Stimulated activated CD8-positive, alpha-beta memory T cell treated with anti-CD3 and anti-CD28 coated beads, Interleukin-12 subunit alpha, Interleukin-12 subunit beta, amount 100 ng/mL, for 4 hours (primary cell): Measurements from ENCODE around the gene HK1.
"Not testable (repeated sequence)": the region's sequence is repeated elsewhere in the genome, so short reads cannot be mapped to it uniquely, and the experiment has no call there.

Source experiments
- DNase-seq: peaks from one replicate; pipeline ENCODE4 v3.0.0-alpha.2; 2020; ENCODE audit warnings: low read depth

Gene HK1

DNA sequence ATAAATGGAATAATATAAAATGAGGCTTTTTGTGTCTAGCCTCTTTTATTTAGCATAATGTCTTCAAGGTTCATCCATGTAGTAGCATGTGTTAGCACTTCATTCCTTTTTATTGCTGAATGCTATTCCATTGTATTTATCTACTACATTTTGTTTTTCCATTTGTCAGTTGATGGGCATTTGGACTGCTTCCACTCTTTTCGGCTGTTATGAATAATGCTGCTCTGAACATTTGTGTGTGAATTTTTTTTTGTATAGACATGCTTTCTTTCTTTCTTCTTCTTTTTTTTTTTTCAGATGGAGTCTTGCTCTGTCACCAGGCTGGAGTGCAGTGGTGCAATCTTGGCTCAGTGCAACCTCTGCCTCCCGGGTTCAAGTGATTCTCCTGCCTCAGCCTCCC is 50.6 kb downstream of the HK1 start:
- not testable (repeated sequence) for DNase-seq

DNA sequence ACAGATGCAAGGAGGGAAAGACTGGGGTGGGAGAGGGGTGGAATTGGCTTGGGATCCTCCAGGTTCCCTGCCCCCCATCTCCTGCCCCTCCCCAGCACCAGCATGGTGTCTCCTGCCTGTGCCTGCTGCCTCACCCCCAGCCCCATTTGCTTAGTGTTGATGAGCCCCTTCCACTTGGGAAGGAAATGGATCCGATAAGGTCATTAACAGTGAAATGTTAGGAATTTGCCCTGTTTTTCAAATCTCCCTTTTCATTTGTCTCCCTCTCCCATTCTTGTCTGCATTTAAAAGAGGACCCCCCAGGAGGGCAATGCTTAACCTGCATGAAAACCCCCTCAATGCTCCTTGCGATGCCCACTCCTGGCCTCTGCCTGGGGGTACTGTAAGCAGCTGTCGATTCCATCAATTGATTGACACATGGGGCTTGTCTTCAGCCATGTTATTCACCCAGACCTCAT is 51.5 kb downstream of the HK1 start:
- DNase-seq, result no peak

DNA sequence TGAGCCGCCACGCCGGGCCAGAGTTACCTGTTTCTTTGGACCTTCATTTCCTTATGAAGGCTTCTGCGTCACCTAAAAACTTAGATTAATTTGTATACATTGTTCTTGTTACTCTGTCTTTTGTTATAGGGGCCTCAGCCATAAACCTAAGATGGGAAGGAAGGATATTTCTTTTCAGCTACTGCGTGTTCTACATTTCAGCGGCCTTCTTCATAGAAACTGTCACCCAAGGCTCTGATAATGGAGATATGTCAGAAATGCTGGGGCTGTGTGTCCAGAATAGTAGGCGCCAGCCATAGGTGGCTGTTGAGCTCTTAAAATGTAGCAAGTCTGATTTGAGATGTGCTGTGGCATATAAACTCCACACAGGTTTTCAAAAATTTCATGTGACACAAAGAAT is 52.9 kb downstream of the HK1 start:
- no peak for DNase-seq

DNA sequence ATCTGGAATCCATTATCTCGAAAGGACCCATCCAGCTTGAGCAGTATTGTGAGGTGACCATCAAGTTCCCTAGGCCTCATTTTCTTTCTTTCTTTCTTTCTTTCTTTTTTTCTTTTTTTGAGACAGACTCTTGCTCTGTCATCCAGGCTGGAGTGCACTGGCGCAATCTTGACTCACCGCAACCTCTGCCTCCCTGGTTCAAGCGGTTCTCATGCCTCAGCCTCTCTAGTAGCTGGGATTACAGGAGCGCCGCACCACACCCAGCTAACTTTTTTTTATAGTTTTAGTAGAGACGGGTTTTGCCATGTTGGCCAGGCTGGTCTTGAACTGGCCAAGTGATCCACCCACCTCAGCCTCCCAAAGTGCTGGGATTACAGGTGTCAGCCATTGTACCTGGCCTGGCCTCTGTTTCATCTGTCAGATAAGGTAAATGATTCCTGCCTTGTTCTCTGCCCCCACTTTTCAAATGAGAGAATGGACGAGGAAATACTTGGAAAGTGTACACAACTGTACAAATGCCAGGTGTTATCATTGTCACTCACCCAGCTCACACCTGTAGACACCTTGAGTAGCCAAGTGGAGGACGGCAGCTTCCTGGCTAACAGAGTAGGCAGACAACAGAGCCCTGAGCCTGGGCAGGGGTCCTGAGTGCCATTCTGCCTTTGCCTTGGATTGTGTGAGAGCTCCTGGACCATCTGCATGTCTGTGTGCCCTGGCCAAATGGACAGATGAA is 54.1 kb downstream of the HK1 start:
- no peak for DNase-seq

DNA sequence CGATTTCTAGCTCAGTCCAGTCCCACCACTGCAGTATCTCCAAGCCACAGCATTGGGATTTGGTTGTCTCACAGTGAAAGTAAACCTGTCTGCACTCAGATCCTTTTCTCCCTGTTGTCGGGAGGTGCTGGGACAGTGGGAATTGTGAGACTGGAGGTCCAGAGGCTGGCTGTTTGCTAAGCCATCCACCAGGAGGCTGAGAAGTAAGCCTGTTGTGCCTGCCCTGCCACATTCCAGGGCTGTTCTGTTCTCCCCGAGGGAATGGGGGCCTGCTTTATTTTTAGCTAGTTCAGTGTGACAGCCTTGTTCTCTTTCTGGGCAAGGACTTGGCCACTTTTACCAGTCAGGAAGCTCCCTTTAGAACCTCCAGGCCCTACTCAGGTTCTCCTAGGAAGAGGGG is 54.9 kb downstream of the HK1 start:
- no peak for DNase-seq

DNA sequence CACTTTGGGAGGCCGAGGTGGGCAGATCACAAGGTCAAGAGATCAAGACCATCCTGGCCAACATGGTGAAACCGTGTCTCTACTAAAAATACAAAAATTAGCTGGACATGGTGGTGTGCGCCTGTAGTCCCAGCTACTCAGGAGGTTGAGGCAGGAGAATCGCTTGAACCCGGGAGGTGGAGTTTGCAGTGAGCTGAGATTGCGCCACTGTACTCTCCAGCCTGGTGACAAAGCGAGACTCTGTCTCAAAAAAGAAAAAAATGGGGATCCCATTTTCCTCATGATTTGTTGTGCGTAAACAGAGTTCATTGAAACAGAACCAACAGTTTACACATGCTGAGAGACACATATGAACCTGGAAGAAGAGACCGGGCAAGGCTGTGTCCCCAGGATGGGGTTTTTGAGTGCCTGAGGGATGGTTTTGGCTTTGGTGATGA is 55.6 kb downstream of the HK1 start:
- not testable (repeated sequence) for DNase-seq

DNA sequence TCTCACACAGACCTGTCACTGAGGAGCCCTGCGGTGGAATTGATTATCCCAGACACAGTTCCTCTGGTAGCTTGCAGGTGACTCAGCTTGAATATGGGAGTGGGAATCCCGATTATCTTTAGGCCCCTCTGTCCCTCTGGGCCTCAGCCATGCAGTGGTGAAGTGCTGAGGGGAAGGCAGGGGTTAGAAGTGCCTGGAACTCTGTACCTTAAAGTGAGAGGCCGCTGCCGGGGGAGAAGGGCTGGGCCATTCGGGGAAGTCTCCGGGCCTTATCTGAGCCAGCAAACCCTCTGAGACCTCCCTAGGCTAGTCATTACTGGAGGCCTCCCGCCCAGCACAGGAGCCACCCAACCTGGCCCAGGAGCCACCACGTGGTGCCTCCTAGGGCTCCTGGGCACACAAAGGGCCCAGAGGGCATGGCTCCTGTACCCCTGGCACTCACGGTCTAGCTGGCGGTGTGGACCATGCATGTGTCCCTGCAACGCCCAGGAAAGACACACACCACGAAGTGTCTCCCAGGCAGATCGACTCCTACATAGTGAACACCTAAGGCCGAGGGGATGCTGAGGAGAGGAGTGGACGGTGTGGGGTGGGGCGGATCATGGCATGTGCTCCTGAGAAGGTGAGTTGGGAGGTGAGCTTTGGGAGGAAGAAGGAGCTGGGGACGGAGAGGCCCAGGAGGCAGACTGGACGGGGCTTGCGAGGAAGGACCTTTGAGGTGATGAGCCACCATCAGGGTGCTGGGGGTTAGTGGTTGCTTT is 56.2 kb downstream of the HK1 start:
- no peak for DNase-seq

DNA sequence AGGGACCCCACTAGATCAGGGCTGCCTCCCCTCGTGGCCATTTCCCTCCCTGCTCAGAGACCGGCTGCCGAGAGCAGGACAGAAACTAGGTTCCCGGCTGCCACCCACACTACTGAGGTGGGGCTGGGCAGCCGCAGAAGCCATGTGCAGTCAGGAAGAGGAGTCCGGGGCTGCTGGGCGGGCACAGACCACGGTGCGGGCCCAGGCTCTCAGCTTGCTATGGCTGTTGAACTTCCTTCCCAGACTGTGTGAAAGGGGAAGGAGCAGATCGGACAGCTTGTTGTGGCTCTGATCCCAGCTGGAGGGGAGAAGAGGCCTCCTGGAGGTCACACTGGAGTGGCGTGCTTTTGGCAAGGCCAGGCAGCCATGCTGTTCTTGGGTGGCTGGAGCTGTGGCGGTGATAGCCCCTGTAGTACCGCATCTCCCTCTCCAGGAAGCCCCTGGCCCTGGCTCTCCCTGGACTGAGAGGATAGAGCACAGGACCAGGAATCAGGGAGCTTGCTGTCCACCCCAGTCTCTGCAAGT is 56.8 kb downstream of the HK1 start:
- no peak for DNase-seq

DNA sequence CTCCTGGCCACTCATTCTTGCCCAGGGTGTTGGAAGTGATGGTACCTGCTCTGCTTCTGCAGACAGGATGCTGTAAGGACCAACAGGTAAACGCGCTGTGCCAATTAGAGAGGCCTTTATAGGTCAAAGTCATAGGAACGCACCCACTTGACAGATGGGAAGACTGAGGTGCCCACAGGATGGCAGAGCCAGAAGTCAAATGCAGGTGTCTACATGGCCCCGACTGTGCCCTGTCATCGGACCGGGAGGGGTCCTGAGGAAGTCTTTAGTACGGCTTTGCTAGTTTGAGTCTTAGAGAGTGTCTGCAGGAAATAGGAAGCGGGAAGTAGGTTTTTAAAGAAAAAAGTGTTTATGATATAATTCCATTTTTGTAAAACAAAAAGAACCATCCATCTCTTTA is 57.3 kb downstream of the HK1 start:
- DNase-seq, result no peak

DNA sequence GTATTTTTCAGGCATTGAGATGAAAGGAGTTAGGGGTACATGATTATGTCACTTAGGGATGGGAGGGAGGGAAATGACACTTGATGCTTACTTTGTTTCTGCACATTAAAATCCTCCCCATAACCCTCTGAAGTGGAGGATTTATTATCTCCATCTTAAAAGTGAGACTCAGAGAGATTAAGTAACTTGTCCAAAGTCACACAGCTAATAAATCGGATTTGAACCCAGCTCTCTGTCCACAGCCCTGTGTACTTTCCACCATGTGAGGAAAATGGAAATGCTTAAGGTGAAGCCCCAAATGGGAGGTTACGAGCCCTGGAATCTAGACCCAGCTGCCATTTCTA is 58.6 kb downstream of the HK1 start:
- DNase-seq, result no peak

DNA sequence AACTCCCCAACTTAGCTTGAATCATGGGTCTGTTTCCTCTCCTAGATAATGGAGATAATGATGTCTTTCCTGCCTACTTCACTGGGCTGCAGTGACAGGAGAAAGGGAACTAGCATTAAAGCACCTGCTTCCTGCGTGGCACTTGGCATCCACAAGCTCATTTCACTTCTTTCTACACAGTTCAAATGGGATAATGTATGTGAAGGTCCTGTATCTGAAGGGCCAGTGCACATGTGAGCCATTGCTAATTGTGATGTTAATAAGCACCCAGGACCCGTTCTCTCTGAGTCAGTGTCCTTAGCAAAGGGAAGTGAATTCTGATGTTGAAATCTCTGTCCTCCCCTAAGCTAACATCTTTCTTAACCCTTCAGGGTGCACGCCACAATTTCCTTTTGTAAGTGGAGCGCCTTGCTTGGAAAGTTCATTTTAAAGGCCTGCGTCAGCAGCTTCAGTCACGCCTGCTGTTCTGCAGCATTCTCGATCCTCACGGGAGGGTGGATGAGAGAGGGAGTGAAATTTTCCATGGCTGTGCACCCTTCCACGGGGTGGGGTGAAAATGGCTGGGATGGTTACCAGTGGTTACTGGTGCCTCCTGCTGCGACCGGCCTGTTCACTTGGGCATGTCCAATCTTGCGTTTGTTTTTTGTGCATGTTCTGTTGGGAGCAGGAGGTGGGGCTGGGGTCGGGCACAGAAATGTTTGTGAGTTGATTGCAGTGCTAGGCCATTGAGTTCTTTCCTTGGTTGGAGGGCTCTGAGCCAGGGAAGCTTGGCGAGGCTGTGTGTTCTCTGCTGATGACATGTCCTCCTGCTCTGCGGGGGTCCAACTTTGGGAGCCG is 59.2 kb downstream of the HK1 start:
- DNase-seq, result no peak

DNA sequence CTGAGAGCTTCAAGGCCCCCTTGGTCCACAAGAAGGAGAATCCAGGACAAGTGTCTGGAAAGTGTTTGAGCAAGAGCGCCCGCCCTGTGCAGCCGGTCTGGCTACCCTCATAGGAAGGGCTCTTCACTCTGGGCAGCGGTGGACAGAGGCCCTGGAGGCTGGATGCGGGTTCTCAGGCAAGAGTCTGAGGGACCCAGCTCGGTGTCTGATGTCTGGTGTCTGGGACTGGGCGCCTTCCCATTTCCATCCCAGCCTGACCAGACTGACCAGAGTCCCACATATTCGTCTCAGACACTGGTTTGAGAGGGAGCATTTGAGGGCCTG is 59.8 kb downstream of the HK1 start:
- DNase-seq, result no peak

DNA sequence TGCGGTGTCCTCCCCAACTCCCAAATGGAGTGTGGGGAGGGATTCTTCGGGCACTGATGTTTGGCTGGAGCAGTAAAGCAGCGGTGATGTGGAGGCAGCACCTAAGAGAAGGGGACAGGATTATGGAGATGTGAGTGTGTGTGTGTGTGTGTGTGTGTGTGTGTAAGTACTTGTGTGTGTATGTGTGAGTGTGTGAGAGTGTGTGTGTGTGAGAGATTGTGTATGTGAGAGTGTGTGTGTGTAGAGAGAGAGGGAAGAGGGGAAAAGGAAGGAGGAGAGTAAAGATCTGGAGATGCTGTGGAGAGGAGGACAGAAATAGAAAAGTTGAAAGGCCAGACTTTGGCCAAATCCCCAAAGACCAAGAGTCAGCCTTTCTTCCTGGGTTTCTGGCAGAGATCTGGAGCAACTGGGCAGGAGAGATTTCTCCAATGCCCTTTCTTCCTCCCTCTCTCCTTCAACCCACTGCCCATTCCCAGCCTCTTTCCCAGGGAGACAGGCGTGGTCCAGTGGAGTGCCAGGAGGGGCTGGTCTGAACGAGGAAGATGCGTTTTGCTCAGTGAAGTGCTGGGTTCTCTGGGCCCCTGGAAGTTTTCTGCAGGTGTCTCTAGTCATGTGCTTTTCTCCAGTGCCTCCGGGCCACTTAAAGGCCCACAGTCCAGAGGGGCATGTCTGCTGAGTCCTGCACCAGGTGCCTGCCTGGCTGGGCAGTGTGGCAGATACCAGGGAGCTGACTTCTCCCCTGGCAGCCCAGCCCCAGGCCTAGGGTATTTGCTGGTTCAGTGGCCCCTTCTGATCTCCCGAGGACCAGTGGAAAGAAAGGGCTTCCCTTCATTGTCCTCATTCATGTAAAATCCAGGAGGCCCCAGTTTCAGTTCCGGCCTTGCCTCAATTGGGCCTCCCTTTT is 60.5 kb downstream of the HK1 start:
- no peak for DNase-seq

DNA sequence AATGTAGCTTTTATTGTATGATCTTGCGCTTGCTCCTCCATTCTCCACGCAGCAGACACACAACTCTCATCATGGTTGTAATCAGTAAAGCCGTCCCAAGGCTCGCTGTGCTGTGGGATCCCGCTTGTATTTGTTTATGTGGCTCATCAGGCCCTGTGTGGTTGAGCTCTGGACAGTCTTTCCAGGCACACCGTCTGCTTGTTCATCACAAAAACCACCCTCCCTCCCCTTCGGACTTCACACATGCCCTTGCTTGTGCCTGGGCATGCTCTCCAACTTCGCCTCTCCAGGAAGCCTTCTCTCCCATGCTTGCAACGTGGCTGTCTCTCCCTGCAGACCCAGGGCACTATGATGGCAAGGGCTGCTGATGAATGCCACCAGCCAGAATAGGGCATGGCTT is 62.4 kb downstream of the HK1 start:
- DNase-seq, result no peak

DNA sequence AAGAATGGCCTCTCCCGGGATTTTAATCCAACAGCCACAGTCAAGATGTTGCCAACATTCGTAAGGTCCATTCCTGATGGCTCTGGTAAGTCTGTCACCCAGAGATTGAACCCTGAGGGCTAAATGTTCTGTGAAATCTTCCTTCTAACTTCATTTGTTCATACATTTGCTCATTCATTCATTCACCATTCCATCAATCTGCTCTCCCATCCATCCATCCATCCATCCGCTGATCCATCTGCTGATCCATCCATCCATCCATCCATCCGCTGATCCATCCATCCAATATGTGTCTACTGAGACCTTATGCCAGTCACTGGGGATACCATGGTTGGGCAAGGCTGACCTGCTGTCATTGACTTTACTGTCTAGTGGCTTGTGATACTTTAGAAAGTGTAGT is 65.6 kb downstream of the HK1 start:
- no peak for DNase-seq

DNA sequence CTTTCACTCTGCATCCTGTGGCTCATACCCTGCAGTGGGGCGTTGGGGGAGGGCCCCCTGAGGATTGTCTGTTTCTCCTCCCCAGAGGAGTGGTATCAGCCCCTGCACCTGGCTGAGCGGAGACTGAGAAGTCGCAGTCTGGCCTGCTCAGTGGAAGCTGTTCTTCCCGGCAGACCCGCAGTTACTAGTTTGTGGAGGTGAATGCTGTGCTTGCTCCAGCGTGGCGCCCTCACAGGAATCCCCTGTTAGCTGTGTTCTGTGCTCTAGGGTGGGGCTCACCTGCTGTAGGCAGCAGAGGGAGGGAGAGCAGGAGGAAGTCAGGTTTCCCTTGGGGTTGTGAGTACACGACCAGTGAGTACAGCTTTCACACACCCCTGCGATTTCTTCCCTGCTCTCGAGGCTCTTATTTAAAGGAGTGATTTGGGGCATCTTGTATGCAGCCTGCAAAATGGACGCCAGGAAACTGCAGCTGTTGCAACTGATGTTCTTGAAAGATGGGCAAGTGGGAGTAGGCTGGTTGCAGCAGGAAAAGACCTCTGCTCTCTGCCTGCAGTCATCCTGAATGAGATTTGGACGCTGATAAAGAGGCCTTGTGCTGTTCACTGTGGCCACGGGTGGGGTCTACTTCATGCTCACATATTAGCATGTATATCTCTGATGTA is 66.4 kb downstream of the HK1 start:
- no peak for DNase-seq

DNA sequence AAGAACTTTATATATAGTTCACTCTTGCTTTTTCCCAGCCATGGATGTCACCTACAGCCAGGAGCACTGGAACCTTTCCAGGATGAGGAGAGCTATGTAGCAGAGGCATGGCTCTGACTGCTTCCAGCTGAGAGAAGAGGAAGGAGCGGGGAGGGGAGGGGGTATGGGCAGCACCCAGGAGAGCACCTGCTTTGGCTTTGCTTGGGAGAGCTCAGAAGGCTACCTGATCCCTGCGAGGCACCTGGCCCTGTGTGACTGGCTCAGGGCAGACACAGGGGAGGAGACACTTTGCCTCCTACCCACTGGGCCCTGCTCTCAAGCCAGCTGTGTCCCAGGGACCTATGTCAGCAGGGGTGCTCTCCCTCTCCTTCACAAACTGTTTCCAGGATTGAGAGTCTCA is 67.1 kb downstream of the HK1 start:
- DNase-seq, result no peak

DNA sequence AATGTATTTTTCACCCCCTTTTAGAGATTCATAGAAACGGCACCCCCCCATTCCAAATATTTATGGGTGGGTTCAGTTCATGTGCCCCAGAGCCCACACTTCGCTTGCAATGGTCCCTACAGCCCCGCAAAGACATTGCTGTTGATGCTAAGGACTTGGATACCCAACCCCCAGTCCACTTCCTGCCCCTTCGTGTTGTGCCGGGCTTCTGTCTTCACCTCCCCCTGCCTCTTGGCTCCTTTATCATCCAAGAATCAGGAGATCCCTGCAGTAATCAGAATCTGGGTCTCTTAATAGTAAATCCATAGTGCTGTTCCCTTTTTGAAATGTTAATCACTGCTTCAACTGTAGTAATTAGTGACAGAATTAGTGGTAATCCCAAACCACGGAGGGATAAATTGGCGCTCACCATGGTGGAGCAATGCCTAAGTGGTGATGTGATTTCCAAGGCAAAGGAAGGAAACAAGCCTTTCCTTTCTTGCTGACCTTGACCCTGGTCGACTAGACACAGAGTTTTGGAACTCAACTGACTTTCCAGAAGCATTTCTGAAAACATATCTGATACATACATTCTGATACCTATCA is 67.7 kb downstream of the HK1 start:
- DNase-seq, result no peak

DNA sequence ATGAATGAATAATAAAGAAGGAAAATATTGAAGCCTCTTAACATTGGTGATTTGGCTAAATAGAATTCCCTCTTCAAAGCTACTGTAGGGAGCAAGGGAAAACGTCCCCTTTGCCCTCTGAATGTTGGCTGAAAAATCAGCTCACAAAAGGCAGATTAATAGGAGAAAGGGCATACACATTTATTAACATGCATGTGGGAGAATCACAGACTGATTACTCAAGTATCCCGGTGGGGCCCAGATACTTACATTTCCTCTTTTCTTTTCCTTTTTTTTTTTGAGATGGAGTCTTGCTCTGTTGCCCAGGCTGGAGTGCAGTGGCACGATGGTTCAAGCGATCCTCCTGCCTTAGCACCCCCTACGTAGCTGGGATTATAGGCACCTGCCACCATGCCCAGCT is 68.5 kb downstream of the HK1 start:
- no peak for DNase-seq

DNA sequence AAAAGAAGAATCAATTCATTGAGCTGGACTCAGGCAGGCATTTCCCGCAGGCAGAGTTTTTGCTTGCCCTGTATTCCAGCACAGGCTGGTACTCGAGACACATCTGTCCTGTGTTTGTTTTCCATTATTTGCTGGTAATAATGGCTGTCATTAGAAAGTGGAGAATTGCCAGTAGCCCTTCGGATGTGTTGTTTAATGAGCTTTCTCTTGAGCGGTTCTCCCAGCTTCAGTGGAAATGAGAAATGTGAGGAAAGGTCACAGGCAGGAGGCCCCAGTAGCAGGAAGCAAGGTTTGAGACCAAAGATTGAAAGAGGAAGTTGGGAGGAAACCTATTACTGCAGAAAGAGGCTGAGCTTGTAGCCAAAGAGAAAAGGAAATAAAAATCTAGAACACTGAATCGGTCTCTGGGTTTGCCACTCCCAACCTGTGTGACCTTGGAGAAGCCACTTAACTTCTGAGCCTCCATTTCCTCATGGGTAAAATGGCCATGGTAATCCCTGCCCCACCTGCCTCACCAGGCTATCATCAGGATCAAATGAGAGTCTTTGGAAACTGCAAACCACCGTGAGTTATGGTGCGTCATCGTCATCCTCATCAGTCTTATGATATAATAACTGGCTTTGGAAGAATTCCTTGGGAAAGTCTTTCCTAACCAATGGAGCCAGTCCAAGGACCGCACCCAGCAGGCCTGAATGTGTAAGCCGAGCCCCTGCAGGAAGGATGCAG is 70.7 kb downstream of the HK1 start:
- no peak for DNase-seq
